ENCODE measurements around the gene PXDN.

- TF ChIP-seq CTCF (conservative IDR thresholded peaks at IDR 0.05 in 1 of 2, IDR thresholded peaks at IDR 0.05 in 1 of 2; ENCODE audit: extremely low read depth in 1 of 2, insufficient read depth in 1 of 2, low read depth in 1 of 2, low read length in 2 of 2), result no peak
- no peak for TF ChIP-seq EZH2 (IDR thresholded peaks at IDR 0.05; ENCODE audit: borderline replicate concordance, low read length)
Measured at GRCh38 chr2:1642993-1643619, 101.2 kb downstream of the PXDN start.

Data from mammary epithelial cell (primary cell).